GM18505 (cell line): Measurements from ENCODE around the gene SAE1.
"Not testable (repeated sequence)": the region's sequence is repeated elsewhere in the genome, so short reads cannot be mapped to it uniquely, and the experiment has no call there.

Experiments used
- ATAC-seq: cut with Tn5 transposase; IDR thresholded peaks from one replicate; pipeline ENCODE4 v1.9.1; 2021; ENCODE audit not compliant: unreplicated experiment
- POLR2A ChIP-seq: IDR thresholded peaks from 4 replicates; pipeline ENCODE4 v1.6.1; 2011; ENCODE audit warnings: borderline replicate concordance; ENCODE audit not compliant: insufficient read depth, insufficient read length; ENCODE audit errors: extremely low read depth

Gene SAE1

DNA sequence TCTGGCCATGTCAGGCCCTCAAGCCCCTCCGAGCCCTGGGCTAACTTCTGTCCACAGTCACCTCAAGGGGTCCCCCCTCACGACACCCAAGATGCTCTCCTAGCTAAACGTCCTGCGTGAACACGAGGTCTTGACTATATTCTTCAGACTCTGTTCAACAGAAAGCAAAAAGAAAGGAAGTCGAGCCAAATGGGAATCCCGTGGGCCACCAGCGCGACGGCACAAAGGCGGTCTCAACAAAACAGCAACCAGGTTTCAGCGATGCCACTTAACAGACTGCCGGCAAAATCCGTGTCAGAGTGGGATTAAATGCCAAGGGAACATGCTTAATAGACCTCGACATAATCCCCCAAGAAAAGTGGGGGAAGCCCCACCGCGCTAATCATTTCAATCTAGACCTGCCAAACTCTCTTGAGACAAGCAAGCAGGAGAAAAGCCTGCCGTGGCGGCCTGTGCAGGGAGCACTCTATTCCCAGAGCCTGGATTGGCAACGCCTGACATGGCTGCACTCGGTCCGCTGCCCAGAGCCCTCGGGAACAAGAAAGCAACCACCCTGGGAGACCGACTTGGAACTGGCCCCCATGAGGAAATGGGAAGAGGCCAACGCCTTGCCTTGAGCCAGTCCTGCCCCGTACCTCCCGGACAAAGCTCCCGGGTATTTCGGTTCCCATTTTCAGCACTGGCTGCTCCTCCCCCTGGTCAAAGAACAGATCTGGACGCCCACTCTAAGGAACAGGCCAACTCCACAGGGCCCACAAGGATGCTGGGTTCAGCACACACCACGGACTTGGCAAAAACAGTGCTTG is 33.0 kb upstream of the SAE1 start:
- ATAC-seq: no peak
- no peak for TF ChIP-seq POLR2A

DNA sequence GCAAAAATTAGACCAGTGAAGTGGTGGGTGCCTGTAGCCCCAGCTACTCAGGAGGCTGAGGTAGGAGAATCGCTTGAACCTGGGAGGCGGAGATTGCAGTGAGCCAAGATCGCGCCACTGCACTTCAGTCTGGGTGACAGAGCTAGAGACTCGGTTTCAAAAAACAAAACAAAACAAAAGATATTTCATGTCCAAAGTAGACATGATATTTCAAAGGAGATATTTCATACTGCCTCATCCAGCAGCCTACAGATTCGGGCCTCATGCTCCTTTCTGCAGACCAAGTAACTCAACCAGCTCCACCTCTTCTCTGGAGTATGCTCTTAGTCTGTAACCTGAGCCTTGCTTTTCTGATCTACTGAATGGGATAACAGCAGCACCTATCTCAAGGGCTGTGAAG is 32.0 kb upstream of the SAE1 start:
- no peak for ATAC-seq
- TF ChIP-seq POLR2A: no peak

DNA sequence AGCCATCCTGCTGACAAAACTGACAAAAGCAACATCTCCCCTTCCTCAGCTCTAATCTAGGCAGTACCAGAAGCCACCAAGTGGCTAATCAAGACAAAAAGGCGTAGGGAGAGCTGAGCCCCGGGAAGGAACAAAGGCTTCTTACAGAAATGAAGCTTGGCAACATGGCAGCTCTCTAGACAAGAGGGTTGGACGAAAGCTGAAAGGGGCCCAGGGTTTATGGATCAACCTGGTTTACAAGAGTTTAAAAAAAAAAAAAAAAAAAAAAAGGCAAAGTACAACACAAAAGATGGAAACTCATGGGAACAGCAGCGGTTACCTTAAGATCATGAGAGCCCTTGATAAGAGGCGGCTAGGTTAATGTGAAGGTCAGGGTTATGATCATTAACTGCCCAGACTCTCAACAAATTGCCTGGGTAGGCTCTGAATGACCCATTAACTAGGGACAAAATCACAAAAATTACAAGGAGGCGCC is 31.0 kb upstream of the SAE1 start:
- ATAC-seq: no peak
- TF ChIP-seq POLR2A: no peak

DNA sequence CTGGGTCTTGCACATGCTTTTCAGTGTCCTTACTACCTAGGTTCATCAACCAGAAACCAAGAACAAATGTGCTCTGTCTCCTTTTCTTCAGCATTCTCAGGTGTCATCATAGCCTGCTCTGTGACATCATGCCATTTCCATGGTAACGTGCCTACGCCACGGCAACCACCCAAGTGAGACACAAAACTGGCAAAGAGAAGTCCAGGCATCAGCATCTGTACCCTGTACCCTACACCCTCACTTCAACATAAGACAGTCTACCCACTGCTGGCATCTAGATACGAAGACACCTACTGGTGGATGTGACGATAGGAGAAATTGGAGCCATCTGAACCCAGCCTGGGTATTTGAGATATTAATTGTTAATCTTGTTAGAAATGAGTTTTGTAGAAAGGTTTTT is 30.3 kb upstream of the SAE1 start:
- ATAC-seq: no peak
- TF ChIP-seq POLR2A: no peak

DNA sequence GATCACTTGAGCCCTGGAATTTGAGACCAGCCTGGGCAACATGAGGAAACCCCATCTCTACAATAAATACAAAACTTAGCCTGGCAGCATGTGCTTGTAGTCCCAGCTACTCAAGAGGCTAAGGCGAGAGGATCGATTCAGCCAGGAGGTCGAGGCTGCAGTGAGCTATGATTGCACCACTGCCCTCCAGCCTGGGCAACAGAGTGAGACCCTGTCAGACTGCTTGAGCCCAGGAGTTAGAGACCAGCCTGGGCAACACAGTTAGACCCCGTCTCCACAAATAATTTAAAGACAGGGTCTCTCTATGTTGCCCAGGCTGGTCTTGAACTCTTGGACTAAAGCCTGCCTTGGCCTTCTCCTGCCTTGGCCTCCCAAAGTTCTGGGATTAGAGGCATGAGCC is 29.5 kb upstream of the SAE1 start:
- ATAC-seq: not testable (repeated sequence)

DNA sequence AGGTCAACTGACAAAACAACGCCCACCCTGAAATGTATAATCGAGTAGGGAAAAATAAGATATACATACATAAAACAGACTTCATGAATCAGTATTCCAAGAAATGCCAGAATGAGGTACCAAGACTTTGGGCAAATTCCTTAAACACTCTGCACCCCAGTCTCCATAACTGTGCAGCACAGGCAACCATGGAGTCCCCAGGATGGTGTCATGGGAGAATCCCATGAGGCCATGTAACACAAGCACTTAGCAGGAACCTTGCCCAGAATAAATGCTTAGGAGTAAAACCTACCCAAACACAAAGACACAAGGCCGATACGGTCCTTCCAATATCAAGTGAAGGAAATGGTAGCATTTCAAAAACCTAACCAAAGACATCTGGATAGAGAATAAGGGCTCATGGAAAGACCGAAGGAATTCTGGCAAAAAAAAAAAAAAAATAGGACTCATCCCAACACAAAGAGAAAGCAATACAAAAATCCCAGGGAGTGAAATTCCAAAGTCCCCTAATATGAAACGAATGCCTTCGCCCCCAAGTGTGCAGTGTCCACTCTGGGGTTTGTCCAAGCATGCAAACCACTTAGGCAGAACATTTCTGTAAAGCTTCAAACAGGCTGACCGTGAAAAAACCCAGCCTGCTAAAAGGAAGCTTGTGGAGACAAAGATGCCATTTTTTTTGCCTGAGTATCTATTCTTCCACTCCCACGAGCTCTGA is 28.1 kb upstream of the SAE1 start:
- no peak for TF ChIP-seq POLR2A

DNA sequence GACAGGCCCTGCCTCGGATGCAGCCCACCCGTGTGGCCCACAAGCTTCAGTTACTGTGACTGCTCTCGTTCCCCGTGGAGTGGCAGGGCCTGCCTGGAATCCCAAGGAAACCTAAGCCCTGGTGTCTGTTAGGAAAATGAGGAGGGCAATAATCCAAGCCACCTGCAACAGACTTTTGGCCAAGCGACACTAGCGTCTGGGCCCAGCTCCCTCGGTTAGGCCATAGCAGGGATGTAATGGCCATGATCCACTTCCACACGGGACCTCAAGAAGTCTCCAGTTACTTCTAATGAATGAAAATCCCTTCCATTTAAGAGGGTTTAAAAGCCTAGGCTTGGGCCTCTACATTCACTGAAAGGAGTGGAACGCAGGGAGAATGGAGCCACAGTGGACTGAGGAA is 26.0 kb upstream of the SAE1 start:
- ATAC-seq: no peak
- no peak for TF ChIP-seq POLR2A

More for the DNA sequence above, 28.1 kb upstream of the SAE1 start:
- ATAC-seq: no peak

DNA sequence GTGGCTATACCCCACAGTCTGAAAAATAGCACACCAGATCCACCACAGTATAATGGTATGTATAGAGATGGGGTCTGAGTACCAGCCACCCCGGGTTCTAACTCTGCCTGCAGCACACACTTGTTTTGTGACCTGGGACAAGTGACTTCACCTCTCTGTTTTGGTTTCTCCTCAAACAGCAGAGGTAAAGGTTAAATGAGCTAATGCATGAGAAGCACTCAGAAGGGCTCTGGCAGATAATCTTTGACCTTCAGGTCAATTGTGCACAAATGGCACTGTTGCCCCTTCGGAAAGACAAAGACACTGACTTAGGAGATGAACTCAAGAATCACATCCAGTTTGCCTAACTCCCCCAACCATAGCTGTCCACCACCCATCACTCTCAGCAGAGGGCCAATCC is 24.8 kb upstream of the SAE1 start:
- TF ChIP-seq POLR2A: no peak
- ATAC-seq: no peak

DNA sequence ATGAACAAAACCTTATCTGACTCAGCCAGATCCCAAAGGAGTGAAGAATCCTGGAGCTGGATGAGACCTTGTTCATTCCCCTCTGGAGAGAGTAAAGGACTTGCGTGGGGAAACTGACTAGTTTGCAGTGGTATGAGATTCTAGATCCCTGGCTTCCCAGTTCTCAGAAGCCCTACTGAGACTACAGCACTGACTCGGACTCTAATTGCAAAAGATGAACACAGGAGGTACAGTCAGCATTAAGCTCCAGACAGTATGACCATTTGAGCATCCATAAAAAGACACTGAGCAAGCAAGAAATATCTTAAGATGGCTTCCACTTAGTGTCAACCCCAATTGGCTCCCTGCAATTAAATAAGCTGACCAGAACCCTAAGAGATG is 23.8 kb upstream of the SAE1 start:
- TF ChIP-seq POLR2A: no peak
- ATAC-seq: no peak

DNA sequence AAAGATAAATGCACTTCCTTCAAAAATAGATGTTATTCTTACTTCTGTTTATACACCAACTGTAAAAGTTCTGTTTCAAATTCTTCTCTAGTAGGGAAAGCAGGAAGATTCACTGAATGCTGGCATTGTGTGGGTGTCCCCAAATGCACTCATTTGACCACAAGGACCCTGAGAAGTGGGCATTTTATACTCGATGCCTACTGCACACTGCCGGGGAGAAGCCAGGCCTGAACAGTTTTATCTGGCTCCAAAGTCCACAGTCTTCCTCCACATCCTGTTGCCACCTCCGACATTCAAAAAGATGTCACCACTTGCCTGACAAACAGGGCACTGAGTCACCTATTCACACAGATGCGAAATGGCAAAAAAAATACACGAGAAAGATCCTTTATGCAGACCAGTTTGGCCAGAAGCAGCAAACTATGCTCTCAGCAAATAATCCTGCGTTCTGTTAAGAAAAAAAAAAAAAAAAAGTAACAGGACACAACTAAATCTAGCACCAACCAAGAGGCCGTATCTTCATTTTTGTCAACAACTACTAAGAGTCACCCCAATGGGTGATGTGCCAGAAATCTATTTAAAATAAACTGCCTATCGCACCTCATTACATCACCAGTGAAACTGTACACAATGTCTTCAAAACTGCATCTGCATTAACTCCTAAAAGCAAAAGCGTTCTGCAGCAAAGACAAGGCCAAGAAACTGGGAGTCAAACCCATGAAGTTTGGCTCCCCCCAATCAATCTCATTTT is 23.3 kb upstream of the SAE1 start:
- TF ChIP-seq POLR2A: no peak
- ATAC-seq: no peak

DNA sequence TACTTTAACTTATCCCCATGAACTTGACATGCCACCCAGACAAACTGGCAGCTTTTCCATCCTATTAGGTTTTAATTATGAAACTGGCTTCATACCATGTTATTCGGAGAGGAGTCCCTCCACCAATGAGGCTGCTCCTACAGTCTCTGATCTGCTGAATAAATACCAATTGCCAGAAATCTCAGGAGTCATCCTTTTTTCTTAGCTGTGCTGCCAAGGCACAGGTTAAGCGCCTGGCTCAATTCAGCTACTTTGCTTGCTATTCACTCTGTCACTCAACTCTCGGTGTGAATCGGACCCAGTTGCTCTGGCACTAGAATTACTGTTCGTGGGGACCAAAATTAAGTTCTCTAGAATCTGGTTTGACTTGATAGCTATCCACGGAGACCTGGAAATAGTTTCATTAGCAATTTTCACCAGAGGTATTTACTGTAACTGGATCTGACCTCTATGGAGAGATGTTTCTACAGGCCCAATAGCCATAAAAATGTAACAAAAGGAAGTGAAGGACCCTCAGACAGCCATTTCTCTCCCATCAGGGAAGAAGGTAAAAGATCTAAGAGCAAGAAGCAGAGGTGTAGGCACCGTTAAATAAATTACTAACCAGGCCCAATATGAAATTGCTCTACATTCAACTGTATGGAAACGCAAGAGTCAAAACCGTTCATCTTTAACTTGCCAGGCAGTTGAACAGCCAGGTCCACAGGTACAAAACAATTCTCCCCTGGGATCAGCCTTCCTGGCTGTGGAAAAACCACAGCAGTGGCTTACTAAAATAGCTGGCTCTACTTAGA is 22.5 kb upstream of the SAE1 start:
- ATAC-seq: no peak
- no peak for TF ChIP-seq POLR2A

DNA sequence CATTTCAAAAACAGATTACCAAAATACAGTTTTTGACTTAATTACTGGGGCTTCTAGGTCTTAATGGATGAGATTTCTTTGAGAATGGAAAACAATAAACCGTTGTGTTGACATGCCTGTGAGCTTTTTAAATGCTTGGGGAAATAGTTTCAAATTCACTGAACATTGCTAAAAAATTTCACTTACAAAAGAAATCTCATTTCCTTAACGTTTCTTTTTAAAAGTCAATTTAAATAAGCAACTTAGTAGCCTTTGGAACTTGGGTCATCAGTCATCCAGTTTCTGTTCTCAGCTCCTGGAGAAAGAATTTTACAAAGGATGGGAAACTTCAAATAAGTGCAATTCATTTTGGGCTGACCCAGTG is 21.5 kb upstream of the SAE1 start:
- TF ChIP-seq POLR2A: no peak
- no peak for ATAC-seq

DNA sequence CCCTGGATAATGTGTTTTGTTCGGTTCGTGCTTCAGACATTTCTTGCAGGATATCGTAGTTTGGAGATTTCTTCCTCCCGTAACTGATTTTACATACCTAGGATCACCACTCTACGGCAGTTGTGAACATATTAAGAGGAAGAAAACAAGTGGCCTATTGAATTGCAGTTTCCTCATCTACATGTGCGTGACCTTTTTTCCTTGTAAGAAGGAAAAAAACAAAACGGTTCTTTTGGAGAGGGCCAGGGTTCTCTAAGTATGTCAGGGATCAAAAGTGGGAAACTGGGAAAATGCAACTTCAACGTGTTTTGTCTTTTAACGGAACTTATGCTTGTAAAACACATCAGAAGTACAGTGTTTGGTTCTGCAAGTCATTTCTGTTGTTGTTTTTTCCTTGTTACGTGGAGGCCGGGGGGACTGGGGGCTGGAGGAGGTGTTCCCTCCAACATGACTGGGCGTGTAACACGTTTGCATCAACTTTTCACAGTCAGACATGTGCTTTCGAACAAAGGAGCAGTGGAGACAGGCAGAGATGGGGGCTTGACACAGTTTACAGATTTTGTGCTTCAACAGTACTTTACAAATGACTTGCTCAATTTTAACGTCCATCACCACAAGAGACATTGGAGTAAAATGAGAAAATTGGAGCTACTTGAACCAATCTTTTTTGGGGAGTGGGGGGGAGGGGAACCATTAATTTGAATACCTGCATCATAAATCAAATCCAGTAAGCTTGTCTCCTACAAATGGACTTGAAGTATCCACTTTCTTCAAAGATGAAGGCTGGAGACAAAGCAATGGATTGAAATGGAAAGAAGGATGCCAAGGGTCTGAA is 20.9 kb upstream of the SAE1 start:
- ATAC-seq: no peak
- peak; percentile 59 for TF ChIP-seq POLR2A

DNA sequence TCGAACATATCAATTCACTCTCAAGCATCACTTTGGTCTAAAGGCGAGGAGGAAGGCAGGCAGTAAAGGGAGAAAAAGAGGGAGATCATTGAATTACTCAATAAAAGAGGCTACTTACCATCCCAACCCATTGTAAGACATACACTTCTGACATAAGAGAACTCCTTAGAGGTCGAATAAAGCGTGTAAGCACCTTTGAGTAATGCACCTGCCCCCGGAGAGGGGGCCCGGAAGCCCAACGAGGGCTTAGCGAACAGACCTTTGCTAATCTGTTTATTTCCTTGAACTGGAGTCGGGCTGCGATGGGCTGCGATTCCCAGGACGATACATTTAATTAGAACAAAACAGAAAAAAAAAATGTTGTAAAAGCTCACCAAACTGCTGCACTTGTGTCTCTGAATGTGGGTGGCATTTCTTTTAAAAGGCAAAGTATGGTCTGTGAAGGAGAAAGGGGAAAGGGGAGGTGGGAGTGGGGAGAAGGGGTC is 20.1 kb upstream of the SAE1 start:
- TF ChIP-seq POLR2A: peak; percentile 39
- ATAC-seq: no peak
